ENCODE measurements around the gene HBD.
"Not testable (repeated sequence)": the region's sequence is repeated elsewhere in the genome, so short reads cannot be mapped to it uniquely, and the experiment has no call there.

HBD gene

DNA sequence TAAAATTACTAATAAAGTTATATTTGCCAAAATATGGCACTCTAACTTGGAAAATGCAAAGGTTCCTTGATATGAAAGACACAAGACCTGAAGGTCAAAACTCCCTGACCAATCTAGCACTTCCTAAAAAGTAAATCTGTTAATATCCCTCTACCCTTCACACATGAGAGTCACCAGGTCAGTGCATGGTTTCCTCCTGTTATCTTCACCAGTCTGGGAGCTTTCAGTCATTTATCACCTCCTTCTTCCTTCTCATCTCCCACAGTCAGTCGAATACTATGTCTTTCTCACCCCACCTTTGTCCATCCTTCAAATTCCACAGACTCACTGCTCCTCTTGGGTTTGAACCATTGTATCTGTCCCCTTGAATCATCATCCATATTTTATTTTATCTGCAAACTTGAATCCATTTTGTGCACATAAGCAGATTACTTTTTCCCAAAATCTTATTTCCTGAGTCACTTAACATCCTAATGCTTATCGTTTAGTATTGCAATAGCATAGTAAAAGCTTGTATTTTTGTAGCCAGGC, 32.8 kb upstream of the HBD start:
- TF ChIP-seq, protein P1, sequence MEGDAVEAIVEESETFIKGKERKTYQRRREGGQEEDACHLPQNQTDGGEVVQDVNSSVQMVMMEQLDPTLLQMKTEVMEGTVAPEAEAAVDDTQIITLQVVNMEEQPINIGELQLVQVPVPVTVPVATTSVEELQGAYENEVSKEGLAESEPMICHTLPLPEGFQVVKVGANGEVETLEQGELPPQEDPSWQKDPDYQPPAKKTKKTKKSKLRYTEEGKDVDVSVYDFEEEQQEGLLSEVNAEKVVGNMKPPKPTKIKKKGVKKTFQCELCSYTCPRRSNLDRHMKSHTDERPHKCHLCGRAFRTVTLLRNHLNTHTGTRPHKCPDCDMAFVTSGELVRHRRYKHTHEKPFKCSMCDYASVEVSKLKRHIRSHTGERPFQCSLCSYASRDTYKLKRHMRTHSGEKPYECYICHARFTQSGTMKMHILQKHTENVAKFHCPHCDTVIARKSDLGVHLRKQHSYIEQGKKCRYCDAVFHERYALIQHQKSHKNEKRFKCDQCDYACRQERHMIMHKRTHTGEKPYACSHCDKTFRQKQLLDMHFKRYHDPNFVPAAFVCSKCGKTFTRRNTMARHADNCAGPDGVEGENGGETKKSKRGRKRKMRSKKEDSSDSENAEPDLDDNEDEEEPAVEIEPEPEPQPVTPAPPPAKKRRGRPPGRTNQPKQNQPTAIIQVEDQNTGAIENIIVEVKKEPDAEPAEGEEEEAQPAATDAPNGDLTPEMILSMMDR (IDR thresholded peaks at IDR 0.05; ENCODE audit: borderline replicate concordance, insufficient read depth, low read depth, low read length) = no peak
- no peak overlapping the region for H3K4me3 ChIP-seq (ENCODE audit: low read depth, low read length)

DNA sequence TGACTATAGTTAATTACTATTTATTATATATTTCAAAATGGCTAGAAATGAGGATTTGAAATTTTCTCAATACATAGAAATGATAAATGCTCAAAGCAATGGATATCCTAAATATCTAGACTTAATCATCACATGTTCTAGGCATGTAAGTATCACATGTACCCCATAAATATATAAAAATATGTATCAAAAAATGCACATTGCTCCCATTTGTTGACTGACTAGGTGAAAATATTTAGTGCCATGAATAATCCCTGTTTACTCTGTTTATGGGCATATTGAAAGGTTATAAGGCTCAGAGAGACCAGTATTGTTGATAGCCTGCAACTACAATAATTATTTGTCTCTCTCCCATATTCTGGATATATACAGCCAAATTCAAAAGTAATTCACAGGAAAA, 32.3 kb upstream of the HBD start:
- TF ChIP-seq, protein P1 (IDR thresholded peaks at IDR 0.05; ENCODE audit: borderline replicate concordance, insufficient read depth, low read depth, low read length) = no peak
- no peak overlapping the region for H3K4me3 ChIP-seq (ENCODE audit: low read depth, low read length)

DNA sequence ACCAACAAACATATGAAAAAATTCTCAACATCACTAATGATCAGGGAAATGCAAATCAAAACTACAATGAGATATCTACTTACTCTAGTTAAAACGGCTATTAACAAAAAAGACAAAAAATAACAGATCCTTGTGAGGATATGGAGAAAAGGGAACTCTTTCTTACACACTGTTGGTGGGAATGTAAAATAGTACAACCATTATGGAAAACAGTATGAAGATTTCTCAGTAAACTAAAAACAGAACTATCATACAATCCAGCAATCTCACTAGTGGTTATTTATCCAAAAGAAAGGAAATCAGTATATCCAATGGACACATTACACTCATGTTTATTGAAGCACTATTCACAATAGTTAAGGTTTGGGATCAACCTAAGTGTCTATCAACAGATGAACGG, 31.5 kb upstream of the HBD start:
- no peak overlapping the region for H3K4me3 ChIP-seq (ENCODE audit: low read depth, low read length)
- TF ChIP-seq, protein P1 (IDR thresholded peaks at IDR 0.05; ENCODE audit: borderline replicate concordance, insufficient read depth, low read depth, low read length) = no peak

- TF ChIP-seq, protein P1 (IDR thresholded peaks at IDR 0.05; ENCODE audit: borderline replicate concordance, insufficient read depth, low read depth, low read length) = no peak
- no peak overlapping the region for H3K4me3 ChIP-seq (ENCODE audit: low read depth, low read length)
Measured at GRCh38 chr11:5258543-5259262, 24.4 kb upstream of the HBD start.

GRCh38 chr11:5257296-5257695, 23.0 kb upstream of the HBD start:
- TF ChIP-seq, protein P1 (IDR thresholded peaks at IDR 0.05; ENCODE audit: borderline replicate concordance, insufficient read depth, low read depth, low read length) = no peak

DNA sequence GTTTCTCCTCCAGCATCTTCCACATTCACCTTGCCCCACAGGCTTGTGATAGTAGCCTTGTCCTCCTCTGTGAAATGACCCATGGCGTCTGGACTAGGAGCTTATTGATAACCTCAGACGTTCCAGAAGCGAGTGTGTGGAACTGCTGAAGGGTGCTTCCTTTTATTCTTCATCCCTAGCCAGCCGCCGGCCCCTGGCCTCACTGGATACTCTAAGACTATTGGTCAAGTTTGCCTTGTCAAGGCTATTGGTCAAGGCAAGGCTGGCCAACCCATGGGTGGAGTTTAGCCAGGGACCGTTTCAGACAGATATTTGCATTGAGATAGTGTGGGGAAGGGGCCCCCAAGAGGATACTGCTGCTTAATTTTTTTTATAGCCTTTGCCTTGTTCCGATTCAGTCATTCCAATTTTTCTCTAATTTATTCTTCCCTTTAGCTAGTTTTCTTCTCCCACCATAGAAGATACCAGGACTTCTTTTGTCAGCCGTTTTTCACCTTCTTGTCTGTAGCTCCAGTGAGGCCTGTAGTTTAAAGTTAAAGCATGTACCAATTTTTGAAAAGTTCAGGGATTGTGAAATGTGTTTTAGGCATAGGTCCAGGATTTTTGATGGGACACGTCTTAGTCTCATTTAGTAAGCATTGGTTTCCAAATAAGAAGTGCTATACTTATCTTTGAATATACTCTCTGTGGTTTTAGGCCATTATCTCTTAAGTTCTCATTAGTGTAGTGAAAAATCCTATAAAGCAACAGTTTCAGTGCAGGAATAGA, 20.5 kb upstream of the HBD start, which contains the start of gene HBG2:
HBG2 (minus strand) TSS at position 136 of the 768 bp plus-strand sequence; CDS start at position 83, 53 bp downstream.
- H3K4me3 ChIP-seq (ENCODE audit: low read depth, low read length) = not testable (repeated sequence)

More at GRCh38 chr11:5257296-5257695, 23.0 kb upstream of the HBD start:
- H3K4me3 ChIP-seq (ENCODE audit: low read depth, low read length) = no peak overlapping the region

DNA sequence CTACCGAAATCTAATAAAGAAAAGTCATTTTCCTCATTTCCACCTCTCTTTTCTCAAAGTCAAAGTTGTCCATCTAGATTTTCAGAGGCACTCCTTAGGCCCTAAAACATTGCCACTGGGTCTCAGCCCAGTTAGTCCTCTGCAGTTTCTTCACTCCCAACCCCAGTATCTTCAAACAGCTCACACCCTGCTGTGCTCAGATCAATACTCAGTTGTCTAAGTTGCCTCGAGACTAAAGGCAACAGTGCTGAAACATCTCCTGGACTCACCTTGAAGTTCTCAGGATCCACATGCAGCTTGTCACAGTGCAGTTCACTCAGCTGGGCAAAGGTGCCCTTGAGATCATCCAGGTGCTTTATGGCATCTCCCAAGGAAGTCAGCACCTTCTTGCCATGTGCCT, 19.7 kb upstream of the HBD start:
- H3K4me3 ChIP-seq (ENCODE audit: low read depth, low read length) = not testable (repeated sequence)

- not testable (repeated sequence) for H3K4me3 ChIP-seq (ENCODE audit: low read depth, low read length)
Measured at GRCh38 chr11:5253440-5253839, 19.2 kb upstream of the HBD start.
